ENCODE results near the gene CHTOP. TPM values are rescaled to one million over a fixed set of nuclear protein-coding genes. Genes with fewer than 3 reads are reported as not detected.

The CHTOP gene
- total and polyA plus RNA-seq, 2 of the 8 experiments (the other 6 are each of a cell fraction or from before 2014, with no cell fraction given), result 84.6 to 104 TPM

GRCh38 chr1:153624965-153625611 is 8.8 kb upstream of the CHTOP start (continued):
- TF ChIP-seq CHD7 (IDR thresholded peaks at IDR 0.05; ENCODE audit: insufficient replicate concordance, low read length), result no peak
- no peak for TF ChIP-seq USF2 (IDR thresholded peaks at IDR 0.05; ENCODE audit: low read length)
- no peak for TF ChIP-seq YY1 (IDR thresholded peaks at IDR 0.05; ENCODE audit: low read depth, low read length)
- no peak for TF ChIP-seq RBBP5 (IDR thresholded peaks at IDR 0.05; ENCODE audit: borderline replicate concordance, low read depth, low read length)
- TF ChIP-seq BCL11A (IDR thresholded peaks at IDR 0.05; ENCODE audit: low read depth in 2 of 2, low read length in 2 of 2), result no peak
- TF ChIP-seq SP2 (IDR thresholded peaks at IDR 0.05; ENCODE audit: low read length), result no peak
- TF ChIP-seq JUND (IDR thresholded peaks at IDR 0.05; ENCODE audit: low read length), result no peak
- TF ChIP-seq BRCA1 (IDR thresholded peaks at IDR 0.05; ENCODE audit: low read depth, low read length), result no peak
- TF ChIP-seq EP300 (IDR thresholded peaks at IDR 0.05; ENCODE audit: borderline replicate concordance in 1 of 2, low read depth in 2 of 2, low read length in 2 of 2), result no peak
